PC-3 (cell line): ENCODE results near the gene ZNF43.
"Not testable (repeated sequence)": the region's sequence is repeated elsewhere in the genome, so short reads cannot be mapped to it uniquely, and the experiment has no call there.

Source experiments
- CTCF ChIP-seq: fragments of 300-600 bp; sonication (generic); conservative IDR thresholded peaks from 2 replicates; pipeline ENCODE4 v1.5.1; 2017; ENCODE audit warnings: antibody characterized with exemption, low read depth, mild to moderate bottlenecking, low read length
- EZH2 ChIP-seq: fragments of 300-600 bp; sonication (generic); IDR thresholded peaks from one replicate; pipeline ENCODE4 v1.6.1; 2017; ENCODE audit warnings: antibody characterized with exemption, mild to moderate bottlenecking, low read length; ENCODE audit not compliant: unreplicated experiment

- not testable (repeated sequence) for TF ChIP-seq CTCF, EZH2
These were observed 60.2 kb downstream of the ZNF43 start for GRCh38 chr19:21775792-21776191.
